HG03103 (cell line): ENCODE results near the gene SCML2.
"Not testable (repeated sequence)": the region's sequence is repeated elsewhere in the genome, so short reads cannot be mapped to it uniquely, and the experiment has no call there.

Experiments
- ATAC-seq: cut with Tn5 transposase; IDR thresholded peaks from one replicate; pipeline ENCODE4 v1.9.1; 2021; ENCODE audit warnings: low read depth; ENCODE audit not compliant: unreplicated experiment

The SCML2 gene

GRCh38 chrX:18272222-18272621, 82.3 kb downstream of the SCML2 start:
- ATAC-seq, result no peak

GRCh38 chrX:18271725-18272124, 82.8 kb downstream of the SCML2 start:
- ATAC-seq, result no peak

- ATAC-seq, result no peak
Measured at GRCh38 chrX:18271309-18271708, 83.2 kb downstream of the SCML2 start.

GRCh38 chrX:18255059-18255458, 99.4 kb downstream of the SCML2 start:
- ATAC-seq, result no peak

- no peak for ATAC-seq
Measured at GRCh38 chrX:18252644-18253359, 101.7 kb downstream of the SCML2 start.

GRCh38 chrX:18229646-18230045, 124.8 kb downstream of the SCML2 start:
- not testable (repeated sequence) for ATAC-seq

- no peak for ATAC-seq
Measured at GRCh38 chrX:18228069-18228468, 126.4 kb downstream of the SCML2 start.

GRCh38 chrX:18227458-18227857, 127.0 kb downstream of the SCML2 start:
- no peak for ATAC-seq

- no peak for ATAC-seq
Measured at GRCh38 chrX:18220786-18221185, 133.7 kb downstream of the SCML2 start, which contains the start of gene BEND2. Gene BEND2 (minus strand): TSS chrX:18220886. CDS start chrX:18220750, 136 bp downstream.

- ATAC-seq, result no peak
Measured at GRCh38 chrX:18210470-18210869, 144.0 kb downstream of the SCML2 start.

GRCh38 chrX:18206657-18207056, 147.8 kb downstream of the SCML2 start:
- ATAC-seq, result no peak

- ATAC-seq, result no peak
Measured at GRCh38 chrX:18203631-18204030, 150.9 kb downstream of the SCML2 start.

GRCh38 chrX:18194688-18195087, 159.8 kb downstream of the SCML2 start:
- no peak for ATAC-seq
